ENCODE results near the gene ARHGEF28.

DNA sequence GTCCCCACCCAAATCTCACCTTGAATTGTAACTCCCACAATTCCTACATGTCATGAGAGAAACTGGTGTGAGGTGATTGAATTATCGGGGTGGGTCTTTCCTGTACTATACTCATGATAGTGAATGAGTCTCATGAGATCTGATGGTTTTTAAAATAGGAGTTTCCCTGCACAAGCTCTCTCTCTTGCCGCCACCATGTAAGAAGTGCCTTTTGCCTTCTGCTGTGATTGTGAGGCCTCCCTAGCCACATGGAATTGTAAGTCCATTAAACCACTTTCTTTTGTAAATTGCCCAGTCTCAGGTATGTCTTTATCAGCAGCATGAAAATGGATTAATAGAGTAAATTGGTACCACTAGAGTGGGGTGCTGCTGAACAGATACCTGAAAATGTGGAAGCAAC is 140.9 kb downstream of the ARHGEF28 start:
- TF ChIP-seq EZH2 (IDR thresholded peaks at IDR 0.05), result no peak
- TF ChIP-seq, protein P1, sequence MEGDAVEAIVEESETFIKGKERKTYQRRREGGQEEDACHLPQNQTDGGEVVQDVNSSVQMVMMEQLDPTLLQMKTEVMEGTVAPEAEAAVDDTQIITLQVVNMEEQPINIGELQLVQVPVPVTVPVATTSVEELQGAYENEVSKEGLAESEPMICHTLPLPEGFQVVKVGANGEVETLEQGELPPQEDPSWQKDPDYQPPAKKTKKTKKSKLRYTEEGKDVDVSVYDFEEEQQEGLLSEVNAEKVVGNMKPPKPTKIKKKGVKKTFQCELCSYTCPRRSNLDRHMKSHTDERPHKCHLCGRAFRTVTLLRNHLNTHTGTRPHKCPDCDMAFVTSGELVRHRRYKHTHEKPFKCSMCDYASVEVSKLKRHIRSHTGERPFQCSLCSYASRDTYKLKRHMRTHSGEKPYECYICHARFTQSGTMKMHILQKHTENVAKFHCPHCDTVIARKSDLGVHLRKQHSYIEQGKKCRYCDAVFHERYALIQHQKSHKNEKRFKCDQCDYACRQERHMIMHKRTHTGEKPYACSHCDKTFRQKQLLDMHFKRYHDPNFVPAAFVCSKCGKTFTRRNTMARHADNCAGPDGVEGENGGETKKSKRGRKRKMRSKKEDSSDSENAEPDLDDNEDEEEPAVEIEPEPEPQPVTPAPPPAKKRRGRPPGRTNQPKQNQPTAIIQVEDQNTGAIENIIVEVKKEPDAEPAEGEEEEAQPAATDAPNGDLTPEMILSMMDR (IDR thresholded peaks at IDR 0.05), result no peak
- TF ChIP-seq EZH2phosphoT487 (IDR thresholded peaks at IDR 0.05), result no peak
